Liver (tissue), 9 donors: ENCODE measurements around the gene KAZN. TPM values are rescaled to one million over a fixed set of nuclear protein-coding genes. Genes with fewer than 3 reads are reported as not detected.

Source experiments
- DNase-seq: peaks from one replicate; pipeline ENCODE4 v3.0.0-alpha.2; 2017; ENCODE audit warnings: low spot score
- H3K27ac ChIP-seq, 2 donors: one replicate each; pipeline ENCODE4 v1.7.0; 2013; ENCODE audit warnings: inconsistent platforms in 2 of 2, low read length in 2 of 2, control low read depth in 1 of 2, low read depth in 1 of 2, mild to moderate bottlenecking in 1 of 2
- H3K27me3 ChIP-seq, 4 donors: one replicate each; pipeline versions ENCODE4 v1.6.1 to v1.7.0; 2013; ENCODE audit warnings: low read length in 3 of 4, inconsistent platforms in 1 of 4, mild to moderate bottlenecking in 1 of 4, moderate library complexity in 1 of 4; ENCODE audit not compliant: control insufficient read depth in 4 of 4, insufficient read depth in 4 of 4
- H3K36me3 ChIP-seq, 4 donors: one replicate each; pipeline versions ENCODE4 v1.6.1 to v1.7.0; 2013; ENCODE audit warnings: low read length in 3 of 4, mild to moderate bottlenecking in 3 of 4, low read depth in 1 of 4, moderate library complexity in 1 of 4; ENCODE audit not compliant: control insufficient read depth in 4 of 4, insufficient read depth in 3 of 4
- H3K4me1 ChIP-seq, 4 donors: one replicate each; pipeline versions ENCODE4 v1.6.1 to v1.7.0; 2013; ENCODE audit warnings: low read length in 3 of 4, mild to moderate bottlenecking in 3 of 4, moderate library complexity in 1 of 4; ENCODE audit not compliant: control insufficient read depth in 4 of 4, insufficient read depth in 4 of 4
- H3K4me3 ChIP-seq, 3 donors: one replicate each; pipeline versions ENCODE4 v1.6.1 to v1.7.0; 2013; ENCODE audit warnings: low read length in 3 of 3, control low read depth in 1 of 3, low read depth in 1 of 3, mild to moderate bottlenecking in 1 of 3
- H3K9ac ChIP-seq, 2 donors: one replicate each; pipeline ENCODE4 v1.7.0; 2013; ENCODE audit warnings: low read length in 2 of 2, mild to moderate bottlenecking in 2 of 2, moderate library complexity in 2 of 2, control low read depth in 1 of 2, low read depth in 1 of 2
- H3K9me3 ChIP-seq, 4 donors: one replicate each; pipeline versions ENCODE4 v1.6.1 to v1.7.0; 2013; ENCODE audit warnings: low read length in 3 of 4; ENCODE audit not compliant: control insufficient read depth in 4 of 4
- EGR1 ChIP-seq, 2 donors: IDR thresholded peaks; 2 replicates each; pipeline ENCODE4 v1.6.1; 2016 to 2018; ENCODE audit warnings: antibody characterized with exemption in 2 of 2, low read depth in 2 of 2
- FOXA1 ChIP-seq: IDR thresholded peaks from 2 replicates; pipeline ENCODE4 v1.6.1; 2016; ENCODE audit warnings: antibody characterized with exemption
- FOXA2 ChIP-seq: IDR thresholded peaks from 2 replicates; pipeline ENCODE4 v1.6.1; 2016; ENCODE audit warnings: antibody characterized with exemption
- GABPA ChIP-seq, 2 donors: IDR thresholded peaks in 1 of 2; conservative IDR thresholded peaks in 1 of 2; 2 replicates each; pipeline ENCODE4 v1.6.1; 2016; ENCODE audit warnings: antibody characterized with exemption in 2 of 2, mild to moderate bottlenecking in 1 of 2, moderate library complexity in 1 of 2
- HNF4A ChIP-seq, 2 donors: conservative IDR thresholded peaks; 2 replicates each; pipeline ENCODE4 v1.6.1; 2016; ENCODE audit warnings: antibody characterized with exemption in 2 of 2, mild to moderate bottlenecking in 2 of 2
- HNF4G ChIP-seq: IDR thresholded peaks from 2 replicates; pipeline ENCODE4 v1.6.1; 2016; ENCODE audit warnings: antibody characterized with exemption
- JUND ChIP-seq, 2 donors: IDR thresholded peaks; 2 replicates each; pipeline ENCODE4 v1.6.1; 2016; ENCODE audit warnings: antibody characterized with exemption in 2 of 2
- NR2F2 ChIP-seq: IDR thresholded peaks from 2 replicates; pipeline ENCODE4 v1.6.1; 2016; ENCODE audit warnings: antibody characterized with exemption
- RAD21 ChIP-seq, 2 donors: IDR thresholded peaks; 2 replicates each; pipeline ENCODE4 v1.6.1; 2016; ENCODE audit warnings: antibody characterized with exemption in 2 of 2, mild to moderate bottlenecking in 2 of 2
- REST ChIP-seq: IDR thresholded peaks from 2 replicates; pipeline ENCODE4 v1.6.1; 2016; ENCODE audit warnings: antibody characterized with exemption, mild to moderate bottlenecking
- RXRA ChIP-seq, 2 donors: IDR thresholded peaks; 2 replicates each; pipeline ENCODE4 v1.6.1; 2017 to 2018; ENCODE audit warnings: antibody characterized with exemption in 2 of 2, mild to moderate bottlenecking in 1 of 2
- SP1 ChIP-seq: IDR thresholded peaks from 2 replicates; pipeline ENCODE4 v1.6.1; 2018; ENCODE audit warnings: antibody characterized with exemption, mild to moderate bottlenecking
- TAF1 ChIP-seq: conservative IDR thresholded peaks from 2 replicates; pipeline ENCODE4 v1.6.1; 2016; ENCODE audit warnings: antibody characterized with exemption, mild to moderate bottlenecking
- YY1 ChIP-seq: IDR thresholded peaks from 2 replicates; pipeline ENCODE4 v1.6.1; 2016; ENCODE audit warnings: antibody characterized with exemption, mild to moderate bottlenecking
- WGBS: extraction: QIAGEN DNeasy Blood & Tissue Kit; methylation state at CpG from one replicate; pipeline ENCODE4 v1.1.7; 2013; 5-methylcytosine and 5-hydroxymethylcytosine counted together
- polyA plus RNA-seq, 2 donors: library from polyadenylated mRNA; stranded (reverse) in 1 of 2; unstranded in 1 of 2; fragments of 200-250 nt in 1 of 2; fragments of >200 nt in 1 of 2; fragmentation: Nextera tagmentation in 1 of 2; extraction: Ambion mirVana in 1 of 2; gene quantifications; one replicate each; pipeline versions ENCODE4 v1.2.1 to v1.2.3, GENCODE V29; 2013 to 2015
- total RNA-seq, 2 donors: library from RNA; depleted of rRNA; stranded (reverse); fragments of >200 nt; gene quantifications; one replicate each; pipeline ENCODE4 v1.2.3, GENCODE V29; 2014
- TF ChIP-seq, protein P1 (sequence below): fragments of 150-350 bp; IDR thresholded peaks from 2 replicates; pipeline ENCODE4 v1.5.1; 2017; ENCODE audit warnings: improper control_type of control experiment, low read depth, low read length; ENCODE audit not compliant: missing input control
- TF ChIP-seq, protein P2 (sequence below): IDR thresholded peaks from 2 replicates; pipeline ENCODE4 v1.6.1; 2016; ENCODE audit warnings: antibody characterized with exemption
- TF ChIP-seq, protein P3 (sequence below): IDR thresholded peaks from 2 replicates; pipeline ENCODE4 v1.6.1; 2016; ENCODE audit warnings: antibody characterized with exemption
- TF ChIP-seq, protein P4 (sequence below): IDR thresholded peaks from 2 replicates; pipeline ENCODE4 v1.6.1; 2016; ENCODE audit warnings: antibody characterized with exemption
- donor health status: healthy.
- donor health status: healthy.
- donor health status: healthy.
- donor health status: healthy.
- donor health status: healthy.

Gene KAZN
- total and polyA plus RNA-seq, 4 donors = 1.9 to 6.9 (median 2.4) TPM

DNA sequence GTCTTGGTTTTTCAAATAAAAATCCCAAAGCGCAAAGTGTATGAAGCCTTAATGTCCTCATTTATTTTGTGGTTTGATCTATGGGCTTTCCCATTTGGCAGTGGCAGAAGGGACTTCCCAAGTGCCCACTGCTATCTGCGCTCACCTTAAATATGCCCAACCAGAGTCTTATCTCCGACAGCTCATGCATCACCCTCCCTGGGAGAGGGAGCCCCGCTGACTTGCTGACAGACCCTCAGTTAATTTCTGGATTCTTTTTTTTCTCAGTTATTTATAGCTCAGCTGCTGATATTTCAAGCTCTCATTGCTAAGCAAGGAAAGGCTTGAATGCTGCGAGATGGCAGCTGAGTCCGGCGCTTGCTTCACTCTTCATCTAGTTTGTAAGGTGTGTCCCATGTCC lies 19.3 kb downstream of the KAZN start:
- H3K9ac ChIP-seq = no peak overlapping the region
- WGBS = 88% methylated on average over 7 of the region's 7 CpGs
- H3K4me3 ChIP-seq = no peak overlapping the region
- H3K27ac ChIP-seq = no peak overlapping the region
- peaks cover 0 to 3% (median 0%) of the 10 kb centered on the region in 4 donors for H3K9me3 ChIP-seq
- TF ChIP-seq JUND (IDR thresholded peaks at IDR 0.05) = no peak
- TF ChIP-seq HNF4G = no peak
- no peak for TF ChIP-seq EGR1 (IDR thresholded peaks at IDR 0.05; ENCODE audit: low read depth in 2 of 2)
- TF ChIP-seq, protein P1, sequence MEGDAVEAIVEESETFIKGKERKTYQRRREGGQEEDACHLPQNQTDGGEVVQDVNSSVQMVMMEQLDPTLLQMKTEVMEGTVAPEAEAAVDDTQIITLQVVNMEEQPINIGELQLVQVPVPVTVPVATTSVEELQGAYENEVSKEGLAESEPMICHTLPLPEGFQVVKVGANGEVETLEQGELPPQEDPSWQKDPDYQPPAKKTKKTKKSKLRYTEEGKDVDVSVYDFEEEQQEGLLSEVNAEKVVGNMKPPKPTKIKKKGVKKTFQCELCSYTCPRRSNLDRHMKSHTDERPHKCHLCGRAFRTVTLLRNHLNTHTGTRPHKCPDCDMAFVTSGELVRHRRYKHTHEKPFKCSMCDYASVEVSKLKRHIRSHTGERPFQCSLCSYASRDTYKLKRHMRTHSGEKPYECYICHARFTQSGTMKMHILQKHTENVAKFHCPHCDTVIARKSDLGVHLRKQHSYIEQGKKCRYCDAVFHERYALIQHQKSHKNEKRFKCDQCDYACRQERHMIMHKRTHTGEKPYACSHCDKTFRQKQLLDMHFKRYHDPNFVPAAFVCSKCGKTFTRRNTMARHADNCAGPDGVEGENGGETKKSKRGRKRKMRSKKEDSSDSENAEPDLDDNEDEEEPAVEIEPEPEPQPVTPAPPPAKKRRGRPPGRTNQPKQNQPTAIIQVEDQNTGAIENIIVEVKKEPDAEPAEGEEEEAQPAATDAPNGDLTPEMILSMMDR = no peak
- no peak for TF ChIP-seq YY1
- TF ChIP-seq NR2F2 = no peak
- TF ChIP-seq, protein P2, sequence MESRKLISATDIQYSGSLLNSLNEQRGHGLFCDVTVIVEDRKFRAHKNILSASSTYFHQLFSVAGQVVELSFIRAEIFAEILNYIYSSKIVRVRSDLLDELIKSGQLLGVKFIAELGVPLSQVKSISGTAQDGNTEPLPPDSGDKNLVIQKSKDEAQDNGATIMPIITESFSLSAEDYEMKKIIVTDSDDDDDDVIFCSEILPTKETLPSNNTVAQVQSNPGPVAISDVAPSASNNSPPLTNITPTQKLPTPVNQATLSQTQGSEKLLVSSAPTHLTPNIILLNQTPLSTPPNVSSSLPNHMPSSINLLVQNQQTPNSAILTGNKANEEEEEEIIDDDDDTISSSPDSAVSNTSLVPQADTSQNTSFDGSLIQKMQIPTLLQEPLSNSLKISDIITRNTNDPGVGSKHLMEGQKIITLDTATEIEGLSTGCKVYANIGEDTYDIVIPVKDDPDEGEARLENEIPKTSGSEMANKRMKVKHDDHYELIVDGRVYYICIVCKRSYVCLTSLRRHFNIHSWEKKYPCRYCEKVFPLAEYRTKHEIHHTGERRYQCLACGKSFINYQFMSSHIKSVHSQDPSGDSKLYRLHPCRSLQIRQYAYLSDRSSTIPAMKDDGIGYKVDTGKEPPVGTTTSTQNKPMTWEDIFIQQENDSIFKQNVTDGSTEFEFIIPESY = no peak
- no peak for TF ChIP-seq FOXA2
- TF ChIP-seq RAD21 (IDR thresholded peaks at IDR 0.05) = no peak
- TF ChIP-seq RXRA (IDR thresholded peaks at IDR 0.05) = no peak
- no peak for TF ChIP-seq FOXA1
- TF ChIP-seq, protein P3, sequence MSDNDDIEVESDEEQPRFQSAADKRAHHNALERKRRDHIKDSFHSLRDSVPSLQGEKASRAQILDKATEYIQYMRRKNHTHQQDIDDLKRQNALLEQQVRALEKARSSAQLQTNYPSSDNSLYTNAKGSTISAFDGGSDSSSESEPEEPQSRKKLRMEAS = no peak
- no peak for TF ChIP-seq HNF4A (conservative IDR thresholded peaks at IDR 0.05)
- TF ChIP-seq, protein P4, sequence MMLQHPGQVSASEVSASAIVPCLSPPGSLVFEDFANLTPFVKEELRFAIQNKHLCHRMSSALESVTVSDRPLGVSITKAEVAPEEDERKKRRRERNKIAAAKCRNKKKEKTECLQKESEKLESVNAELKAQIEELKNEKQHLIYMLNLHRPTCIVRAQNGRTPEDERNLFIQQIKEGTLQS = no peak
- no peak for TF ChIP-seq GABPA (IDR thresholded peaks at IDR 0.05 in 1 of 2, conservative IDR thresholded peaks at IDR 0.05 in 1 of 2)
- no peak for TF ChIP-seq SP1
- no peak for TF ChIP-seq REST
- no peak for TF ChIP-seq TAF1
- H3K36me3 ChIP-seq = no peaks in the 10 kb centered on the region
- no peaks in the 10 kb centered on the region for H3K4me1 ChIP-seq
- DNase-seq = no peak
- peaks cover 0 to 4% (median 0%) of the 10 kb centered on the region in 4 donors for H3K27me3 ChIP-seq
